Stimulated activated naive B cell treated with anti-CD40 and anti-IgM and Interleukin-4, amounts not matched to agents 10 μg/mL and 1 μg/mL and 100 μg/mL, for 72 hours (primary cell): ENCODE results near the gene TBX18.

Experiments
- ATAC-seq, 2 donors: fragments of 150-1000 bp; cut with Tn5 transposase; replicated peaks; 2 replicates each; pipeline ENCODE4 v1.10.0; 2021; ENCODE audit warnings: moderate library complexity in 1 of 2
- DNase-seq: peaks from one replicate; pipeline ENCODE4 v3.0.0; 2021
- H3K27ac Mint-ChIP-seq: one replicate; pipeline ENCODE4 v1.8.0; 2022; ENCODE audit warnings: mild to moderate bottlenecking, mixed read lengths
- H3K27me3 Mint-ChIP-seq, 2 donors: one replicate each; pipeline ENCODE4 v1.8.0; 2022; ENCODE audit warnings: mixed read lengths in 2 of 2
- H3K36me3 Mint-ChIP-seq, 2 donors: one replicate each; pipeline ENCODE4 v1.8.0; 2022; ENCODE audit warnings: mixed read lengths in 2 of 2, mild to moderate bottlenecking in 1 of 2
- H3K4me1 Mint-ChIP-seq, 2 donors: one replicate each; pipeline ENCODE4 v1.8.0; 2022; ENCODE audit warnings: mixed read lengths in 2 of 2, mild to moderate bottlenecking in 1 of 2
- H3K4me3 Mint-ChIP-seq, 2 donors: one replicate each; pipeline ENCODE4 v1.8.0; 2022; ENCODE audit warnings: mild to moderate bottlenecking in 2 of 2, mixed read lengths in 2 of 2, moderate library complexity in 1 of 2
- H3K9me3 Mint-ChIP-seq, 2 donors: one replicate each; pipeline ENCODE4 v1.8.0; 2022; ENCODE audit warnings: mixed read lengths in 2 of 2, mild to moderate bottlenecking in 1 of 2

Gene TBX18

DNA sequence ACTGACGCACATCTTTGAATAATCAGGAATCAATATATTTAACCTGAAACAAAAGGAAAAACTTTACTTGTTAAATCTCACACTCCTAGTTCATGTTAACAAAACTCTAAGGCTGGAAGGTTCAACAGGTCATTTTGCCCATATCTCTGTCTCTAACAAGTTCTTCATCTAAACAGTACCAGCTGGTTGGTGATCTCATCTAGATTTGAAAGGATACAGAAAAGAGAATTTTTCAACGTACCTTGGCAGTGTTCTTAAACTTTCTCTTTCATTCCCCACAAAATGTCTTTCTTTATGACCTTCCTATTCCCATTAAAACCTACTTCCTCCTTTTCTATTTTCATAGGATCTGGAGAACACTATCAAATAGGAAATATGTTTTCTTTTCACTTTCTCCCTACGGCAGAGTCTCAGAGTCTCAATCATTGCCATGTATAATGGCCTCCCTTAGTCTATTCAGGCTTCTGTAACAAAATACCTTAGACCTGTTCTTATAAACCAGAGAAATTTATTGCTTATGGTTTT is 111.3 kb downstream of the TBX18 start:
- no peaks in the 10 kb centered on the region for H3K9me3 Mint-ChIP-seq
- no peaks in the 10 kb centered on the region for H3K4me1 Mint-ChIP-seq
- H3K27ac Mint-ChIP-seq: no peak overlapping the region
- no peaks in the 10 kb centered on the region for H3K36me3 Mint-ChIP-seq
- no peak overlapping the region for H3K4me3 Mint-ChIP-seq
- DNase-seq (no peak), ATAC-seq (no peak)
- H3K27me3 Mint-ChIP-seq: no peaks in the 10 kb centered on the region

DNA sequence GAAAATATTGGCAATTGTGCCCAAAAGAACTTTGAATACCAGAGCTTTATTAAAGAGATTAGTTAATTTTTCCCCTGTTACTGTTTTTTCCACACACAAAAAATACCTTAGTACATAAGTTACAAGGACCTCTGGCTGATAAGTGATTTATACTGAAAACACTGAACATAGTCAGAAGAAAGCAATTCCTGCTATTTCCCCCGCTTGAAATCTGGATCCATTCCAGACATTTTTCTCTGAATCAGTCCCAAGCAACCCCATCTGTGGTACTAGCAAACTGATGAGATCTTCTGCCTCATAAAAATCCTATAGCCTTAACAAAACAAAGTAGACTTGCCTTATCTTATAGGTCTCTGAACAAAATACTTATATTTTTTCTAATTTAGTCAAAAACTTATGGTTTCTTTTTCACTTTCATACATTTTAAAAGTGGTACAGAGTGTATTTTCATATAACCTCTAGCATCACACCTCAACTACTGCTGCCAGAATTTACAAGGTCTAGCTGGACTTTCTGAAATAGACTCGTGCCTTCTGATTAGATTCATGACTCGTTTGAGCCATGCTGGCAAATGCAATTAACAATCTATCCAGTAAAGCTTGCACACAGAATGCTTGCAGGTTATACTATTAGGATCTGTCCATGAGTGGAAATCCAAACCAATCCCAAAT is 111.9 kb downstream of the TBX18 start:
- Mint-ChIP-seq H3K4me1 (no peaks in the 10 kb centered on the region), H3K4me3 (no peak overlapping the region), H3K9me3 (no peaks in the 10 kb centered on the region), H3K36me3 (no peaks in the 10 kb centered on the region), H3K27me3 (no peaks in the 10 kb centered on the region), H3K27ac (no peak overlapping the region)
- ATAC-seq (no peak), DNase-seq (no peak)

DNA sequence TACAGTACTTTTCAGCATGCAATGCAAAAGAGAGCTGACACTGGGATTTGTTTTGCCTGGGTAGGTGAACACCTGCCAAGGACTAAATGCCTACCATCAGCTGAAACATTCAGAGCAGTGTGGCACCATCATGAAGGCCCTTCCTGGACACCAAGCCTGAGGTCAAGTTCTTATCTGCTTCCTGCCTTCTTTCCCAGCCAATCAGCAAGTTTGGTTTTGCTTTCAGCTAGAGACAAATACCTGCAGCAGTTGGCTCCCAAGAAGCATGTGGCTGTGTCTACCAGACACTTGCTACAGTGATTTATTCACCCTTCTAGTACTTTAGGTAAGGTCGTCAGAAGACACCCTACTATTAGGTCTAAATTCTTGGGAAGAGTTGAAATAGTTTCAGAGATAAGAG is 112.8 kb downstream of the TBX18 start:
- ATAC-seq: no peak
- H3K27me3 Mint-ChIP-seq: no peaks in the 10 kb centered on the region
- H3K4me3 Mint-ChIP-seq: no peak overlapping the region
- DNase-seq: no peak
- no peak overlapping the region for H3K27ac Mint-ChIP-seq
- no peaks in the 10 kb centered on the region for H3K4me1 Mint-ChIP-seq
- no peaks in the 10 kb centered on the region for H3K36me3 Mint-ChIP-seq
- peaks cover 0 to 1% of the 10 kb centered on the region in 2 donors for H3K9me3 Mint-ChIP-seq

DNA sequence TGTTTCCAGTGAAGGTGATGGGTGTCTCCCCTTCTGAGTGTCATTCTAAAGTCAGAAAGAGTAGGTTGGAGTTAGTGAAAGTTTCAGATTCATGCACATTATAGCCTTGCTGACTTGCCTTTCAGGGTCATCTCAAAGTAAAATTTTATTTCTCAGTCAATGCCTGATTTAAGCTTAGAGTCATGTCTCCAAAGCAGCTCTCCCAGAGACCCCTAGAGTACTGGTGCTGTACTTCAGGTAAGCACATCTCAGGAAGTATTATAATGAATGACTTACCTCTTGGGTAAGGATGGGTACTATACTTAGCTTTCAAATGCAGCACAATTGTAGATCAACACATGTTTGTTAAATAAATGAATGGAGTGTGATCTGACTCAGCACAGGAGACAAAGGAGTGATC is 116.0 kb downstream of the TBX18 start:
- DNase-seq: no peak
- Mint-ChIP-seq H3K36me3 (no peaks in the 10 kb centered on the region), H3K27ac (no peak overlapping the region), H3K4me1 (no peaks in the 10 kb centered on the region), H3K4me3 (no peak overlapping the region), H3K27me3 (no peaks in the 10 kb centered on the region), H3K9me3 (peaks cover 0 to 1% of the 10 kb centered on the region in 2 donors)
- no peak for ATAC-seq

DNA sequence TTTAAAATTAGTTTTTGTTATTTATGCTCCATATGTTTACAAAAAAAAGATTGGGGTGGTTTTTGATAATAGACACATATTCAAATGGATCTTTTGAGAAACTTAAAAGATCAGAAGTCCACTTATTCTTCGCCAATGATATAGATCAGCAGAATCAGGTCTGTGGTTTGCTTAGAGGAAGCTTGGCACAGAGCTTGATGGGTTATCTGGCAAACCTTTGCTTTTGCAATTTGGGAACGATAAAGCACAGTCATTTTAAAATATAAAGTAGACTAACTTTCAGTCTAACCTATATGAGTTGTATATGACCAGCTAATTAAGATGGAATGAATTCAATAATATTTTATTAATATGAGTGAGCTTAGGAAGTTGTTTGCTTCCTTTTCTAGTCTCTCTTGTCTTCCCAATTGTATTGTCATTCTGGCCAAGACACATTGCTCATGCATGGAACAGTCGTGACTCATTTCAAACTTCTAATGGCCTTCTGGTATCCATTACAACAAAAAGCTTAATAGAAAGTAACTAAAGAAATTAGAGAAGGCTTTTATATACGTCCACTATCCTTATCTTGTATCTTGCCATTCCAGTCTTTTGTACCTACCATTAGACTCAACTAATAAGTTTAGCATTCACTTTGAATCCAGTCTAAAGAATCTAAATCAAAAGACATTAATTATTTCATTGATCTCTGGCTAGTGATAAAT is 118.7 kb downstream of the TBX18 start:
- no peak for DNase-seq
- Mint-ChIP-seq H3K4me3 (no peak overlapping the region), H3K27ac (no peak overlapping the region), H3K36me3 (no peaks in the 10 kb centered on the region), H3K9me3 (peaks cover 0 to 1% of the 10 kb centered on the region in 2 donors), H3K4me1 (no peaks in the 10 kb centered on the region), H3K27me3 (no peaks in the 10 kb centered on the region)
- ATAC-seq: no peak

DNA sequence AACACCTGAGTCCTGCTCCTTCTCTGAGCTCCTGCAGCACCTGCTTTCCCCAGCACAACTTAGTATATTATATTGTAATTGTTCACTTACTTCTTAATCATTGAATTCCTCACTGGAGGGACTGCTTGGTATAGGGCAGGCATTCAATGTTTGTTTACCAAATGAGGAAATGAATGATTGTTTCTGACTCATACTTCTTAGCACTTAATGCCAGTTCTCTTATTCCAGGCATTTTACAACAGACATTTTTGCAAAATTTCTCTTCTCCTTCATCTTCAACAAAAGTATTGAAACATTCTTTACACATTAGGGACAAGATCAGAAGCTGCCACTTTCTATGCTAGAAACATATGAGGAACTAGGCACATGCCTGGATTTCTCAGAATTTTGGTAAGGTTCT is 119.4 kb downstream of the TBX18 start:
- no peak overlapping the region for H3K27ac Mint-ChIP-seq
- no peaks in the 10 kb centered on the region for H3K36me3 Mint-ChIP-seq
- peaks cover 0 to 1% of the 10 kb centered on the region in 2 donors for H3K9me3 Mint-ChIP-seq
- H3K4me1 Mint-ChIP-seq: no peaks in the 10 kb centered on the region
- H3K27me3 Mint-ChIP-seq: no peaks in the 10 kb centered on the region
- no peak for DNase-seq
- no peak overlapping the region for H3K4me3 Mint-ChIP-seq
- no peak for ATAC-seq

DNA sequence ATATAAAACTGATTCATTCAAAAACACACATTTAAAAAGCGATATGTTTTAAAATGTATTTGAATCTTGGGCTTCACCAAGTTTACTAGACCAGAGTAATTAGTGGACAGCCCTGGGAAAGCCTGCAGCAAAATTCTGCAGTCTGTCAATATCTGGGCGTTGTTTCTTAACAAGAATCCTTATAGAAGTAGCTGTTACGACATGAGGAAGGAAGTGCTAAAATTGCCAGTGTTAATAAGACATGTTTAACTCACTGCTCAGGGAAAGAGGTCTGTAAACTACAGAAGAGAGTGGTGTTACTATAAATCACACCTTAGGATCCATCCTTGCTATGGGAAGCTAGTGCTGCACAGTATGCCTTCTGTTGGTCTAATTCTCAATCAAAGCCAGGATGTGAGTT is 120.6 kb downstream of the TBX18 start:
- DNase-seq (no peak), ATAC-seq (no peak)
- Mint-ChIP-seq H3K27me3 (no peaks in the 10 kb centered on the region), H3K9me3 (peaks cover 0 to 1% of the 10 kb centered on the region in 2 donors), H3K4me3 (no peak overlapping the region), H3K36me3 (no peaks in the 10 kb centered on the region), H3K4me1 (no peaks in the 10 kb centered on the region), H3K27ac (no peak overlapping the region)

DNA sequence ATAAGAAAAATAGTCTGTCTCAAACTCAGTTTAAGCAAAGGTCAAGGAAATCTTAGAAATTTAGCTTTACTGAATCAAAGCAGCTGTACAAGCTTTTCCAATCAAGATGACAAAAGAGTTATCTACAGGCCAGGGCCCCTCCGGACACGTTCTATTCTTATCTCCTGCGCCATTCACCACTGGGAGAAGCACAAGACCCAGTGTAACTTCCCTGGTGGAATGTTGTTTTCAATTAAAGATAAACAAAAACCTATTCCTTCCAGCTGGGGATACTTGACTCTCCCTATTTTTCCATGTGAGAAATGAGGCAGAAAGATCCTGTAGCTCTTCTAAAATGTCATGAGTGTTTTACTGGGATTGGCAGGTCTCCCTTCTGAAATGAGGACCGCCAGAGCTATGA is 123.3 kb downstream of the TBX18 start:
- Mint-ChIP-seq H3K4me1 (no peaks in the 10 kb centered on the region), H3K27ac (no peak overlapping the region), H3K9me3 (peaks cover 5% of the 10 kb centered on the region in 2 donors), H3K36me3 (no peaks in the 10 kb centered on the region), H3K4me3 (no peak overlapping the region), H3K27me3 (no peaks in the 10 kb centered on the region)
- DNase-seq (no peak), ATAC-seq (no peak)

DNA sequence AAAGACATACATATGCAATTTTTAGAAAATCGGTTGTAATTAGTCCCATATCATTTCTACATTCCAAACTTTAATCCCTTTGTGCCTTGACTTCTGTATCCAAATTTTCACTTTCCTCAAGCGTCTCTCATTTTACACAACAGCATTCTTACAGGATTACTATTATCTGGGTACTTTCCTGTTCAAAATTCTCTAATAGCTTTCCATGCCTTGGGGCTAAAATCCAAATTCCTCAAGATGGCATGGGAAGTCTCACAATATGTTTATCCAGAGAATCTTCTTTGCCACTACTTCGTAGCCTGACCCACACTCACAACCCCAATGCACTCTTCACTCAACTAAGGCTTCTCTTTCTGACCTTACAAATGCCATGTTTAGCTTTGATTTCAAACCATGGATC is 125.0 kb downstream of the TBX18 start:
- H3K36me3 Mint-ChIP-seq: no peaks in the 10 kb centered on the region

DNA sequence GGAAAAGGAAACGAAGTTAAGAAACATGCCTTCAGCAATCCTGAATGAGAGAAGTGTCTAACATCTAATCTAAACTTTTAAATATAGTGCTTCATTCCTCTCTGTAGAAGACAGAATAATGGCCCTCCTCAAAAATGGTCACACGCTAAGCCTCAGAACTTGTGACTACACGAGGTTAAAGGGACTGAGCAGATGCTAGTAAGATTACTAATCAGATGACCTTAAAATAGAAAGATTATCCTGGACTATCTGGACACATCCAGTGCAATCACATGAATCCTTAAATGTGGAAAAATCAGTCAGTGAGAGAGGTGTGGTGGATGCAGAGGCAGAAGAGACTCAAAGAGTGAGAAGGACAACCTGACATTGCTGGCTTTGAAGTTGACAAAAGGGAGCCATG is 126.1 kb downstream of the TBX18 start:
- H3K4me1 Mint-ChIP-seq: no peaks in the 10 kb centered on the region
- no peak overlapping the region for H3K4me3 Mint-ChIP-seq
- ATAC-seq: no peak
- H3K27me3 Mint-ChIP-seq: no peaks in the 10 kb centered on the region
- no peak overlapping the region for H3K27ac Mint-ChIP-seq
- peaks cover 5 to 6% of the 10 kb centered on the region in 2 donors for H3K9me3 Mint-ChIP-seq
- DNase-seq: no peak
- H3K36me3 Mint-ChIP-seq: no peaks in the 10 kb centered on the region

More for the DNA sequence above, 125.0 kb downstream of the TBX18 start:
- DNase-seq (no peak), ATAC-seq (no peak)
- Mint-ChIP-seq H3K4me3 (no peak overlapping the region), H3K27me3 (no peaks in the 10 kb centered on the region), H3K4me1 (no peaks in the 10 kb centered on the region), H3K9me3 (peaks cover 5 to 6% of the 10 kb centered on the region in 2 donors), H3K27ac (no peak overlapping the region)
